Measurements from ENCODE around the gene BRINP3. TPM values are rescaled to one million over a fixed set of nuclear protein-coding genes. Genes with fewer than 3 reads are reported as not detected.

BRINP3 gene
- total RNA-seq, 1 experiment from 2014 or later: not detected

GRCh38 chr1:190066011-190066410, 411.7 kb downstream of the BRINP3 start:
- H3K9me2 ChIP-seq (replicated peaks; ENCODE audit: low read length): no peaks in the 10 kb centered on the region
- TF ChIP-seq EZH2 (IDR thresholded peaks at IDR 0.05; ENCODE audit: low read length, unreplicated experiment) (no peak), EZH2phosphoT487 (IDR thresholded peaks at IDR 0.05; ENCODE audit: borderline replicate concordance, low read length) (no peak), CTCF (conservative IDR thresholded peaks at IDR 0.05; ENCODE audit: low read depth, low read length) (no peak)
- no peak overlapping the region for H2AFZ ChIP-seq (ENCODE audit: low read length)
- intact Hi-C loops (cut with micrococcal nuclease): no loop called here
- H3F3A ChIP-seq (ENCODE audit: low read length, unreplicated experiment): no peaks in the 10 kb centered on the region
- no TSS peak for BruUV-seq (replicated peaks)
- H3K27me3 ChIP-seq (ENCODE audit: low read length): no peaks in the 10 kb centered on the region; the same call in 1 of the 2 replicates
- H3K4me2 ChIP-seq (ENCODE audit: low read length): no peak overlapping the region
- ATAC-seq (no peak), DNase-seq (no peak)
- H3K79me2 ChIP-seq (ENCODE audit: low read length): no peaks in the 10 kb centered on the region
- H3K27ac ChIP-seq (ENCODE audit: low read length): no peak overlapping the region
- no peaks in the 10 kb centered on the region for H3K9me3 ChIP-seq (ENCODE audit: low read length)
- H4K20me1 ChIP-seq (ENCODE audit: low read length): no peaks in the 10 kb centered on the region
- no peaks in the 10 kb centered on the region for H3K4me1 ChIP-seq (ENCODE audit: insufficient read depth, low read length)
- H3K36me3 ChIP-seq (ENCODE audit: low read depth, low read length): no peaks in the 10 kb centered on the region
- ChIA-PET POLR2A (ENCODE audit: unreplicated experiment) (no interaction called here), CTCF (no interaction called here)
- H3K9ac ChIP-seq (ENCODE audit: low read length): no peak overlapping the region
- H3K4me3 ChIP-seq (ENCODE audit: low read length): no peak overlapping the region

GRCh38 chr1:190049314-190049713, 428.4 kb downstream of the BRINP3 start:
- Histone ChIP-seq H3F3A (ENCODE audit: low read length, unreplicated experiment) (no peaks in the 10 kb centered on the region), H3K9me2 (replicated peaks; ENCODE audit: low read length) (no peaks in the 10 kb centered on the region), H3K27ac (ENCODE audit: low read length) (no peak overlapping the region), H3K36me3 (ENCODE audit: low read depth, low read length) (no peaks in the 10 kb centered on the region), H3K9ac (ENCODE audit: low read length) (no peak overlapping the region), H3K27me3 (ENCODE audit: low read length) (no peaks in the 10 kb centered on the region), H3K4me3 (ENCODE audit: low read length) (no peak overlapping the region), H3K79me2 (ENCODE audit: low read length) (no peaks in the 10 kb centered on the region), H4K20me1 (ENCODE audit: low read length) (no peaks in the 10 kb centered on the region), H3K4me1 (ENCODE audit: insufficient read depth, low read length) (peaks cover 5% of the 10 kb centered on the region; the same call in 1 of the 2 replicates), H2AFZ (ENCODE audit: low read length) (no peak overlapping the region), H3K9me3 (ENCODE audit: low read length) (no peaks in the 10 kb centered on the region), H3K4me2 (ENCODE audit: low read length) (no peak overlapping the region)
- POLR2A ChIA-PET (ENCODE audit: unreplicated experiment): no interaction called here
- TF ChIP-seq CTCF (conservative IDR thresholded peaks at IDR 0.05; ENCODE audit: low read depth, low read length) (no peak), EZH2phosphoT487 (IDR thresholded peaks at IDR 0.05; ENCODE audit: borderline replicate concordance, low read length) (no peak), EZH2 (IDR thresholded peaks at IDR 0.05; ENCODE audit: low read length, unreplicated experiment) (no peak)
- BruUV-seq (replicated peaks): no TSS peak
- no peak for ATAC-seq
- no peak for DNase-seq
- intact Hi-C loops (cut with micrococcal nuclease): no loop called here
- CTCF ChIA-PET: no interaction called here

Measured in PC-3 (cell line).